Measurements from ENCODE around the gene DDX5.

DDX5 gene

DNA sequence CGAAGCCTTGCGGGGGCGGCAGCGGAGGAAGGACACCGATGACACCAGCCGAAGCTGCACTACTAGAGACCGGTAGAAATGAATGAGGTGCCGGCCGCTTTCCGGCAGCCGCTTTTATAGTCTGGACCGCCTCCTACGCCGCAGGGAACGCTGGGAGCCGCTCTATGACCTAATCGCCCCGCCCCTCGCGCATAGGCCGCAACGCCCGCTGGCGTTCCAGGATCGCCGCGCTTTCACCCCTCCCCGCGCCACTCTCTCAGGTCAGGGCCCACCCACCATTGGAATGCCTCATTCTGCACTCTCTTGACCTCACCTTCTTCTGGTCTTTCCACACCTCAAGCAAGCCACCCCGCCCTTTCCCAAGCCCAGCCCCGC, at the start of gene DDX5:
Gene DDX5, minus strand, starts transcription at position 89 of the 375 bp plus-strand sequence. CDS start 170 bp downstream, outside the sequence.
- H3K27ac Mint-ChIP-seq: peak within 1 kb of the TSS; percentile 100
- H3K4me1 Mint-ChIP-seq: peaks cover 65% of the 10 kb centered on the region
- TF ChIP-seq, protein P1, sequence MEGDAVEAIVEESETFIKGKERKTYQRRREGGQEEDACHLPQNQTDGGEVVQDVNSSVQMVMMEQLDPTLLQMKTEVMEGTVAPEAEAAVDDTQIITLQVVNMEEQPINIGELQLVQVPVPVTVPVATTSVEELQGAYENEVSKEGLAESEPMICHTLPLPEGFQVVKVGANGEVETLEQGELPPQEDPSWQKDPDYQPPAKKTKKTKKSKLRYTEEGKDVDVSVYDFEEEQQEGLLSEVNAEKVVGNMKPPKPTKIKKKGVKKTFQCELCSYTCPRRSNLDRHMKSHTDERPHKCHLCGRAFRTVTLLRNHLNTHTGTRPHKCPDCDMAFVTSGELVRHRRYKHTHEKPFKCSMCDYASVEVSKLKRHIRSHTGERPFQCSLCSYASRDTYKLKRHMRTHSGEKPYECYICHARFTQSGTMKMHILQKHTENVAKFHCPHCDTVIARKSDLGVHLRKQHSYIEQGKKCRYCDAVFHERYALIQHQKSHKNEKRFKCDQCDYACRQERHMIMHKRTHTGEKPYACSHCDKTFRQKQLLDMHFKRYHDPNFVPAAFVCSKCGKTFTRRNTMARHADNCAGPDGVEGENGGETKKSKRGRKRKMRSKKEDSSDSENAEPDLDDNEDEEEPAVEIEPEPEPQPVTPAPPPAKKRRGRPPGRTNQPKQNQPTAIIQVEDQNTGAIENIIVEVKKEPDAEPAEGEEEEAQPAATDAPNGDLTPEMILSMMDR (IDR thresholded peaks at IDR 0.05): no peak

DNA sequence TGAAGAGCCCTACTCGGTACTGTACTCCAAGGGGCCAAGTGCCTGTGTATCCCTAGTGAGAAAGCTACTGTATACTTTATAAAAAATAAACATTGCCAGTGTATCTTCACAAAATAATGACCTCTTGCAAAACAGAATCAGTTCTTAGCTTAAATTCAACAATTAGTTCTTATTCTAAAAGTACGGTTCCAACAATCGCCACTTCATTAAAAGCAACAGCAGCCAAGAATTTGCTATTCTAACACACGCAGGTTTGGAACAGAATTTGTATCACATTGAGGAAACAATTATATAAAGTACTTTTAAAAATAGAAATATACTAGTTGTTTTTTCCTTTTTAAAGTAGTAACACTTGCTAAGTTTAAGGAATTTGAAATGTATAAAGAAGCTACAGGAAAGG, 49.2 kb upstream of the DDX5 start:
- no peaks in the 10 kb centered on the region for H3K4me1 Mint-ChIP-seq
- TF ChIP-seq, protein P1 (IDR thresholded peaks at IDR 0.05): no peak
- peaks cover 40% of the 10 kb centered on the region for H3K36me3 Mint-ChIP-seq (ENCODE audit: low read depth)
- no peaks in the 10 kb centered on the region for H3K27me3 Mint-ChIP-seq (ENCODE audit: low read depth, poor library complexity)
- H3K4me3 Mint-ChIP-seq: no peak overlapping the region
- H3K9me3 Mint-ChIP-seq: no peaks in the 10 kb centered on the region
- no peak for DNase-seq
- no peak overlapping the region for H3K27ac Mint-ChIP-seq

More for the DNA sequence above, at the start of gene DDX5:
- H3K9me3 Mint-ChIP-seq: no peaks in the 10 kb centered on the region
- peak; percentile 97 for DNase-seq
- peaks cover 7% of the 10 kb centered on the region for H3K27me3 Mint-ChIP-seq (ENCODE audit: low read depth, poor library complexity)
- peak within 1 kb of the TSS; percentile 100 for H3K4me3 Mint-ChIP-seq
- peaks cover 66% of the 10 kb centered on the region for H3K36me3 Mint-ChIP-seq (ENCODE audit: low read depth)

DNA sequence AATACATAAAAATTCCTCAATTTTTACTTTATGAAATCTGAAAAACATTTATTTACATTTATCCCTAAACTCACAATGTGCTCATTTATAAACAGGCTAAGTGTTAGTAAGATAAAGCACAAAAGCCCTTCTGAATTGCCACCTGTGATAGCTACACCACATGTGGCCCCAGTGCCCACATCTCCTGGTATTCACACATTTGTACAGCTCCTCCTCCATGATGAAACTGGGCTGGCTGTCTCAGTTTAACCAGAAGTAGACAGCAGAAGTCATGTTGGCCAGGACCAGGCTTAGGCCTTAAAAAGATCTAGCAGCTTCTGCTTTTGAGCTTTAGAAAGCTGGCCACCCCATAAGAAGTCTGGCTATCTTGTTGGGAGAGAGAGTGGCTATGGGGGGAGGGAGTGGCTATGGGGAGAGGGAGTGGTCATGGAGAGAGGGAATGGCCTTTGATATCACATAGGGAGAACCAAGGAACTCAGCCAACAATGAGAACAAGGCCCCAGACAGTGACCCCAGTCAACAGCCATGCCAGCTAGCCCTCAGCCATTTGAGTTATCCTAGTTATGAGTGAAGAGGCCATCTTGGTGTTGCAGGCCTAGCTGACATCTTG, 48.0 kb upstream of the DDX5 start:
- H3K27ac Mint-ChIP-seq: no peak overlapping the region
- TF ChIP-seq, protein P1 (IDR thresholded peaks at IDR 0.05): no peak
- no peaks in the 10 kb centered on the region for H3K4me1 Mint-ChIP-seq
- peaks cover 47% of the 10 kb centered on the region for H3K36me3 Mint-ChIP-seq (ENCODE audit: low read depth)
- H3K9me3 Mint-ChIP-seq: no peaks in the 10 kb centered on the region
- H3K4me3 Mint-ChIP-seq: no peak overlapping the region
- H3K27me3 Mint-ChIP-seq (ENCODE audit: low read depth, poor library complexity): no peaks in the 10 kb centered on the region
- no peak for DNase-seq

- Mint-ChIP-seq H3K27ac (peak overlapping the region; percentile 46), H3K36me3 (ENCODE audit: low read depth) (peaks cover 54% of the 10 kb centered on the region), H3K4me3 (no peak overlapping the region), H3K27me3 (ENCODE audit: low read depth, poor library complexity) (no peaks in the 10 kb centered on the region), H3K9me3 (no peaks in the 10 kb centered on the region), H3K4me1 (no peaks in the 10 kb centered on the region)
- TF ChIP-seq, protein P1 (IDR thresholded peaks at IDR 0.05): no peak
- no peak for DNase-seq
Measured at GRCh38 chr17:64551461-64551860, 45.4 kb upstream of the DDX5 start.

DNA sequence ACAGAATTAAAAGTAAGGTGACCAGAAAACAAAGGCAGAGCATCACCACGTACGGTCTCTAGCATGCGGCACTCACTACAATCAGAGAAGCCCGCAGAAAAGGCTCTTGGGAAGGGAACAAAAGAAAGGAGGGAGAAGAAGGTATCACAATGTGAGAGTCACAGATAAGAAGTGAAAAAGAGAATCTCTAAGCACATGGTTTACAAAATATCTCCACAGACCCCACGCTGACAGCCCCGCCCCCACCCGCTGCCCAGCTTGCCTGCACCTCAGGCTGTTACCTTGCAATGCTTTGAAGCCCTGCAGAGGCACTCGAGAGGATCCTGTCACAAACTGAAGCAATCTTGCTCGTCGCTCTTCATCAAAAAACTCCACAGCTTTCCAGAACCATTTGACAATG, 41.2 kb upstream of the DDX5 start:
- TF ChIP-seq, protein P1 (IDR thresholded peaks at IDR 0.05): no peak
- Mint-ChIP-seq H3K36me3 (ENCODE audit: low read depth) (peaks cover 55% of the 10 kb centered on the region), H3K4me1 (no peaks in the 10 kb centered on the region), H3K9me3 (no peaks in the 10 kb centered on the region), H3K4me3 (no peak overlapping the region), H3K27me3 (ENCODE audit: low read depth, poor library complexity) (no peaks in the 10 kb centered on the region), H3K27ac (peak overlapping the region; percentile 67)
- DNase-seq: peak; percentile 10

- Mint-ChIP-seq H3K27me3 (ENCODE audit: low read depth, poor library complexity) (no peaks in the 10 kb centered on the region), H3K9me3 (no peaks in the 10 kb centered on the region), H3K4me3 (no peak overlapping the region), H3K4me1 (no peaks in the 10 kb centered on the region), H3K36me3 (ENCODE audit: low read depth) (peaks cover 55% of the 10 kb centered on the region), H3K27ac (peak overlapping the region; percentile 67)
- no peak for DNase-seq
- TF ChIP-seq, protein P1 (IDR thresholded peaks at IDR 0.05): no peak
Measured at GRCh38 chr17:64546716-64547115, 40.6 kb upstream of the DDX5 start.

Data from nephron progenitor cell (in vitro differentiated cells).